ENCODE measurements around the gene CAPN9. TPM values are rescaled to one million over a fixed set of nuclear protein-coding genes. Genes with fewer than 3 reads are reported as not detected.
"Not testable (repeated sequence)": the region's sequence is repeated elsewhere in the genome, so short reads cannot be mapped to it uniquely, and the experiment has no call there.

The CAPN9 gene
- total and polyA plus RNA-seq, 12 donors: 0.48 to 5.1 (median 1.1) TPM; not detected in 2

- Histone ChIP-seq H3K27ac (no peak overlapping the region), H3K27me3 (no peaks in the 10 kb centered on the region), H3K36me3 (replicated peaks in 1 of 2) (peaks cover 0 to 24% of the 10 kb centered on the region in 2 donors), H3K9me3 (replicated peaks in 1 of 3) (no peaks in the 10 kb centered on the region), H3K4me3 (no peak overlapping the region), H3K4me1 (replicated peaks in 1 of 2) (peaks cover 0 to 1% of the 10 kb centered on the region in 2 donors)
- intact Hi-C loops (cut with DNase I): no loop called here
- DNase-seq: no peak
- TF ChIP-seq POLR2A (IDR thresholded peaks at IDR 0.05): no peak
- TF ChIP-seq CTCF (IDR thresholded peaks at IDR 0.05): no peak
- WGBS, 4 donors: 91 to 95% (median 92%) methylated on average over 17 to 28 of the region's 28 CpGs
These were observed 96.5 kb downstream of the CAPN9 start for GRCh38 chr1:230843503-230844309.

GRCh38 chr1:230844561-230844960, 97.4 kb downstream of the CAPN9 start:
- no peak for DNase-seq
- no peaks in the 10 kb centered on the region for H3K27me3 ChIP-seq
- intact Hi-C loops (cut with DNase I): no loop called here
- TF ChIP-seq POLR2A (IDR thresholded peaks at IDR 0.05) (no peak), CTCF (IDR thresholded peaks at IDR 0.05) (no peak)
- peaks cover 7 to 9% of the 10 kb centered on the region in 2 donors for H3K4me1 ChIP-seq (replicated peaks in 1 of 2)
- no peak overlapping the region for H3K27ac ChIP-seq
- no peak overlapping the region for H3K4me3 ChIP-seq
- no peaks in the 10 kb centered on the region for H3K9me3 ChIP-seq (replicated peaks in 1 of 3)
- H3K36me3 ChIP-seq (replicated peaks in 1 of 2): peaks cover 0 to 16% of the 10 kb centered on the region in 2 donors
- 90 to 98% (median 94%) methylated on average over 4 of the region's 4 CpGs for WGBS, 4 donors

- H3K27me3 ChIP-seq; intact Hi-C loops (cut with DNase I); H3K27ac ChIP-seq; H3K4me3 ChIP-seq; DNase-seq; H3K9me3 ChIP-seq (replicated peaks in 1 of 3): not testable (repeated sequence)
- peaks cover 13 to 15% of the 10 kb centered on the region in 2 donors for H3K4me1 ChIP-seq (replicated peaks in 1 of 2)
- peaks cover 0 to 15% of the 10 kb centered on the region in 2 donors for H3K36me3 ChIP-seq (replicated peaks in 1 of 2)
- WGBS, 4 donors: 71 to 82% (median 75%) methylated on average over 7 of the region's 7 CpGs
These were observed 98.0 kb downstream of the CAPN9 start for GRCh38 chr1:230845184-230845583.

- 88 to 97% (median 96%) methylated on average over 3 of the region's 3 CpGs for WGBS, 4 donors
- Histone ChIP-seq H3K4me3 (no peak overlapping the region), H3K36me3 (replicated peaks in 1 of 2) (peaks cover 0 to 6% of the 10 kb centered on the region in 2 donors), H3K9me3 (replicated peaks in 1 of 3) (no peaks in the 10 kb centered on the region), H3K27ac (no peak overlapping the region), H3K4me1 (replicated peaks in 1 of 2) (peaks cover 16 to 17% of the 10 kb centered on the region in 2 donors), H3K27me3 (no peaks in the 10 kb centered on the region)
- no peak for TF ChIP-seq CTCF (IDR thresholded peaks at IDR 0.05)
- no peak for TF ChIP-seq POLR2A (IDR thresholded peaks at IDR 0.05)
- intact Hi-C loops (cut with DNase I): no loop called here
- no peak for DNase-seq
These were observed 101.0 kb downstream of the CAPN9 start for GRCh38 chr1:230848235-230848634.

Data from adrenal gland (tissue), 12 donors.